Activated effector memory CD4-positive, alpha-beta T cell treated with anti-CD3 and anti-CD28 coated beads, Interleukin-2, amount 50 U/mL, for 16 hours (primary cell): ENCODE measurements around the gene VPS39.
A peak's percentile ranks its signal among the peaks of the same experiment; 100 is the strongest.

Source experiments
- DNase-seq: peaks from one replicate; pipeline ENCODE4 v3.0.0-alpha.2; 2020

Gene VPS39

GRCh38 chr15:42156243-42156922, 51.7 kb downstream of the VPS39 start, which contains the start of gene PLA2G4F:
Gene PLA2G4F, minus strand, starts transcription at chr15:42156636. Its CDS starts 87 bp downstream, at chr15:42156549.
- peak; percentile 55 for DNase-seq

- peak; percentile 46 for DNase-seq
Observed at GRCh38 chr15:42155546-42156242, 52.4 kb downstream of the VPS39 start.

- peak; percentile 30 for DNase-seq
Observed at GRCh38 chr15:42154956-42155355, 53.1 kb downstream of the VPS39 start.

- DNase-seq, result peak; percentile 55
Observed at GRCh38 chr15:42154212-42154941, 53.7 kb downstream of the VPS39 start.

GRCh38 chr15:42153874-42154211, 54.3 kb downstream of the VPS39 start:
- no peak for DNase-seq

- DNase-seq, result peak; percentile 41
Observed at GRCh38 chr15:42152921-42153698, 55.0 kb downstream of the VPS39 start.

- no peak for DNase-seq
Observed at GRCh38 chr15:42152196-42152920, 55.7 kb downstream of the VPS39 start.

- DNase-seq, result no peak
Observed at GRCh38 chr15:42151736-42152135, 56.4 kb downstream of the VPS39 start.

GRCh38 chr15:42151141-42151561, 57.0 kb downstream of the VPS39 start:
- DNase-seq, result no peak

- DNase-seq, result peak; percentile 47
Observed at GRCh38 chr15:42150219-42150970, 57.7 kb downstream of the VPS39 start.

- peak; percentile 38 for DNase-seq
Observed at GRCh38 chr15:42149493-42150218, 58.4 kb downstream of the VPS39 start.

GRCh38 chr15:42148808-42149492, 59.2 kb downstream of the VPS39 start:
- peak; percentile 36 for DNase-seq

- peak; percentile 41 for DNase-seq
Observed at GRCh38 chr15:42147431-42147735, 60.7 kb downstream of the VPS39 start.

GRCh38 chr15:42146551-42147430, 61.3 kb downstream of the VPS39 start:
- DNase-seq, result peak; percentile 50

GRCh38 chr15:42145546-42146455, 62.3 kb downstream of the VPS39 start:
- DNase-seq, result peak; percentile 50

- peak; percentile 53 for DNase-seq
Observed at GRCh38 chr15:42144841-42145375, 63.2 kb downstream of the VPS39 start.

GRCh38 chr15:42143866-42144625, 64.1 kb downstream of the VPS39 start:
- DNase-seq, result peak; percentile 43
